SKM-1 treated with dmso at 0.1 percent for 144 hours (cell line): ENCODE measurements around the gene SPAG16.
A peak's percentile ranks its signal among the peaks of the same experiment; 100 is the strongest.
"Not testable (repeated sequence)": the region's sequence is repeated elsewhere in the genome, so short reads cannot be mapped to it uniquely, and the experiment has no call there.

ENCODE experiments used
- DNase-seq: peaks from one replicate; lab custom pipeline; 2025; ENCODE audit not compliant: unreplicated experiment; lab: John Stamatoyannopoulos, UW

SPAG16 gene

DNA sequence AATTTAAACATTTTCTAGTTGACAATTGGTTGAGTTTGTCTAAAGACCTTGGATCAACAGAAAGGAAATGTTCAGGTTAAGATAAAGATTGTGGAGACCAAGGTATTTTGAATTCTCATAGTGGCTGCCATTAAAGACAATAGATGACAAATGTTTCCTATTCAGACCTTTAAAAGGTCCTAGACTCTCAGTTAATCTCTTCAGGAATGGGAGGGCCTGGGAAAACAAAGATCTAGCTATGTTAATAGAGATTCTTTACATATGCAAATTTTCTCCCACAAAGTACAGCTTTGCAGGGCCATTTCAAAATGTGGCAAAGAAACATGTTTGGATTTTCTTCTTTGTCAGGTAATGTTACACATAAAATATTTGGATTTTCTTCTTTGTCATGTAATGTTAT lies 403.9 kb downstream of the SPAG16 start:
- DNase-seq, result no peak

DNA sequence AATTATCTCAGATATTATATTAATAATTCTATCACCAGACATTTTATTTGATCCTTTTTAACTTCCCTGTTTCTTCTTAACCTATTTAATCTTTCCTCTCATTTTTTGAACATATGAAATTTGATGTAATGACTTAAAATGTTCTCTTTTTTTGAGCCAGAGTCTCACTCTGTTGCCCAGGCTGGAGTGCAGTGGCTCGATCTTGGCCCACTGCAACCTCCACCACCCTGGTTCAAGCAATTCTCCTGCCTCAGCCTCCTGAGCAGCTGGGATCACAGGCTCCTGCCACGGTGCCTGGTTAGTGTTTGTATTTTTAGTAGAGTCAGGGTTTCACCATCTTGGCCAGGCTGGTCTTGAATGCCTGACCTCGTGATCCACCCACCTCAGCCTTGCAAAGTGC lies 404.6 kb downstream of the SPAG16 start:
- DNase-seq, result not testable (repeated sequence)

DNA sequence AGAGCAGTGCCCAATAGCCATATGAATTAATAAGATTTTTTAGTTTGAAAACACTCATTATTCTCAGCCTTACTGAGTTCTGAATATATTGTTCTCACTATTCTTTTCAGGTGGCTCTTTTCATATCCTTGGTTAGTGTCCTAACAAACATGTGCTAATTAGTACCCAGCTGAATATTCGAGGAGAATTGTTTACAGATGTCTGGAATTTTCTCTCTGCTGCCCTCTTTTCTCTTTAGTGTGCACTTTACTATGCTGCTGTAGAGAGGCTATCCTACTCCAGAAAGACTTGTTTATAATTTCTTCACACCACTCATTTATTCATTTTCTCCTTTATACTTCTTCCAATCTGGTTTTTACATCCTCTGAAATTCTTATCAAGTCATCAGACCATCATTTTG lies 405.3 kb downstream of the SPAG16 start:
- no peak for DNase-seq

DNA sequence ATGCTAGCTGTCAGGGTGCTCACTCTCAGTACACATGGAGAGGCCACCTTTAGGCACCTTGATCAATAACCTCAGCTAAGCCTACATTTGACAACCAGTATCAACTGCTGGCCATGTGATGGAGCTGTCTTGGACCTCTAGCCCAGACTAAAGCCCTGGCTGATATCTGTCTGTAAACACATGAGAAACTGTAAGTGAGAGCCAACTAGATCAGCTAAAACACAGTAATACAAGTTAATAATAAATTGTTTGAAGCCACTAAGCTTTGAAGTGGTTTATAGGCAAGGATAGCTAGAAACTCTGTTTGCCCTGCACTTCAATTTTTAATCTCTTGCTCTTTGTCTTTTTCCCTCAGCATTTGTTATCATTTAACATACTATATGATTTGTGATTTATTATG lies 407.1 kb downstream of the SPAG16 start:
- DNase-seq, result no peak

DNA sequence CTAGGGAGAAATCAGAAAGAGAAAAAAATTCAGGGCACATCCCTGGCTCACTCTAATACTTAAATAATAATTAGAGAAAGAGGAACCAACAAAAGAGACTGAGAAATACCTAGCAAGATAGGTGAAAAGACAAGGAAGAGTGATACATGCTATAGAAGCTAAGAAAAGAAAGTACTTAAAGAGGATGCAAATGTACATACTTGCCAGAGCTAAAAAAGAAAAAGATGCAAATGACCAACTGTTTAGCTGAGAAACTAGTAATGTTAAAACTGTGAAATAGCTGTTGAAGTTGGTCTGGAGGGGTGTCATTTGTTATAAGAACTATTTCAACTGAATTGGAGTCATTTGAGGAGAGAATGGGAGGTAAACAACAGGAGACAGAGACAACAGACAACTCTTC lies 412.2 kb downstream of the SPAG16 start:
- DNase-seq, result no peak

DNA sequence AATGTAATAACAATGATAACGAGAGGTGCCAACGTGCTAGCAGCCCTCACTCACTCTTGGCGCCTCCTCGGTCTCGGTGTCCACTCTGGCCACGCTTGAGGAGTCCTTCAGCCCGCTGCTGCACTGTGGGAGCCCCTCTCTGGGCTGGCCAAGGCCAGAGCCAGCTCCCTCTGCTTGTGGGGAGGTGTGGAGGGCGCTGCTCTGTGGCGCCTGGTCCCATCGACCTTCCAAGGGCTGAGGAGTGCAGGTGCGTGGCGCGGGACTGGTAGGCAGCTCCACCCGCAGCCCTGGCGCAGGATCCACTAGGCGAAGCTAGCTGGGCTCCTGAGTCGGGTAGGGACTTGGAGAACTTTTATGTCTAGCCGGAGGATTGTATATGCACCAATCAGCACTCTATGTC lies 417.1 kb downstream of the SPAG16 start:
- DNase-seq, result not testable (repeated sequence)

DNA sequence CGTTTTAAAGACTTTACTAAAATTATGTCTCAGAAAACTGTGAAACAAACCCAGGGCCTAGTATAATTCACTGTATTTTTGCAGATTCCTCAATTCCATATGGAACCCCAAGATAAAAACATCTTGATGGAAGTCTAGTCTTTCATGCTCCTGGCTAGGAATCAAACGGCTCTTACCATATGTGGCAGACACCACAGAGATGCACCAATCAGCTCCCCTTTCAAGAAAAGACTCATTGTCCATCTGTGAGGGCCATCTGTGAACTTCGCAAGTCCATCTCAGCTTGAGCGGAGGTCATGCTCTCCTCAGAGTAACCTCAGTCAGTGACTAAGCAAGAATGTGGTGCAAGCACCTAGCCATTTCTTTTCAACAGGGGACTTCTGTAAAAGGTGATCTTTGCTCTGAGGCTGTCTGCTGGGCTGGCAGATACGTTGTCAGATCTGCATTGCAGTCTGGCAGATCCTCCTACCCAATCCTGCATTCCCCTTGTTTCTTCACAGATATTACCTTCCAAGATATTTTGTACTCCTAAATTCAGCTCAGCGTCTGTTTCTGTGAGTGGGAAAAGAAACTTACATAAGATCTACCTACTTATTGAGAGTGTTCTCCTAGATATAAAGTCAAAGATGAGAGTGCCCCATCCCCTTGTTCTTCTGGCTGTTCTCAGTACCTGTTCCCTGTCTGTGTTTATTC lies 419.3 kb downstream of the SPAG16 start:
- no peak for DNase-seq

DNA sequence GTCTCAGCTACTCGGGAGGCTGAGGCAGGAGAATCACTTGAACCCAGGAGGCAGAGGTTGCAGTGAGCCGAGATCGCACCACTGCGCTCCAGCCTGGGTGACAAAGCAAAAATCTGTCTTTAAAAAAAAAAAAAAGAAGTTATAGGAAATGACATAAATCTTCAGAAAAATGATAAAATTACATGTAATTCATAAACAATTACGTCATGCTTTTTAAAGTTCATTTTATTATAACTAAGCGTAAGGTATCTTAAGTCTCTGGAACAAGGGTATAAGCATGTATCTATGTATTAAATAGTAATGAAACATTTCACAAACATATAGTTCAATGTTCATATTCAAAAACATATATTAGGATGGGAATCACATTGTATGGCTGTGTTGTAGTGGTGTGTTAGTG lies 425.9 kb downstream of the SPAG16 start:
- no peak for DNase-seq

DNA sequence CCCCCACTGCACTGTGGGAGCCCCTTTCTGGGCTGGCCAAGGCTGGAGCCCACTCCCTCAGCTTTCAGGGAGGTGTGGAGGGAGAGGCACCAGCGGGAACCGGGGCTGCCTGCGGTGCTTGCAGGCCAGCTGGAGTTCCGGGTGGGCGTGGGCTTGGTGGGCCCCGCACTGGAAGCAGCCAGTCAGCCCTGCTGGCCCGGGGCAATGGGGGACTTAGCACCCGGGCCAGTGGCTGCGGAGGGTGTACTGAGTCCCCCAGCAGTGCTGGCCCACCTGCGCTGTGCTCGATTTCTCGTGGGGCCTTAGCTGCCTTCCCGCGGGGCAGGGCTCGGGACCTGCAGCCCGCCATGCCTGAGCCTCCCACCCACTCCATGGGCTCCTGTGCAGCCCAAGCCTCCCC lies 434.1 kb downstream of the SPAG16 start:
- DNase-seq, result not testable (repeated sequence)

DNA sequence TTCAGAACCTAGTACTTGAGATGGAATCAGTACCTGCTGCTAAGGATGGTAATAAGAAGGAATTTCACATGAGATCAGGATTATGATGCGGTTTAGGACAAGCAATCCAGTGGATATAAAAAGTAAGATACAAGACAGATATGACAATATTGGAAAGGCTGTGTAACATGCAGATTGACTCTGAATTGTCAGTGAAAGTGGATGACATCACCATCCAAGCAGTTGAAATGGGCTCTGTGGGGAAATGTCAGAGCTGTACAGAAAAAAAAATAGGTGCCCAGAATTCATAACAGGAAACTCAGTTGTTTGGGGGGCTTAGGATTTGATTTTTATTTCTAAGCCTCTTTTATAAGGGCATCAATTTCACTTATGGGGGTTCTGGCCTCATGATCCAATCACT lies 438.3 kb downstream of the SPAG16 start:
- DNase-seq, result no peak

DNA sequence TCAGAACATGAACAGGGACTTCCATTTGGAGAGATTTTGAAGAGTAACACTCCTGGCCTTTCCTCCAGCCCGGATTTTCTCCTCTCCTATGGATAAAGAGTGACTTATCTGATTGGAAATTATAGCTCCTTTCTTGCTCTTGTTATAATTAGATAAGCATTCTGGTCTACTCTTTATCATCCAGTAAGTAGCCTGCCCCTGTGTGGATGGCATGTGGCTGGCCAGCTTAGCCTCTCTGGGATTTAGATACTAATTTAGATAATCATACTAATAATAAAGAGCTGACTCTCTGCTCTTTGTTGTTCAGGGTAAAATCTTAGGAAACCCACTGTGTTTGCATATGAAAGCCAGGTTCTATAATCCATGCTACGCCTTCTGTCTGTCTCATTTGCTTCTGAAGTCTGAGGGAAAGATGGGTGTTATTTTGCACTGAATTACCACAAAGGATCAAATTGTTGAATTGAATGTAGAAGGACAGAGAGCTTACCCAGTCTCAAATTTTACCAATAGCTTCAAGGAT lies 438.8 kb downstream of the SPAG16 start:
- no peak for DNase-seq

DNA sequence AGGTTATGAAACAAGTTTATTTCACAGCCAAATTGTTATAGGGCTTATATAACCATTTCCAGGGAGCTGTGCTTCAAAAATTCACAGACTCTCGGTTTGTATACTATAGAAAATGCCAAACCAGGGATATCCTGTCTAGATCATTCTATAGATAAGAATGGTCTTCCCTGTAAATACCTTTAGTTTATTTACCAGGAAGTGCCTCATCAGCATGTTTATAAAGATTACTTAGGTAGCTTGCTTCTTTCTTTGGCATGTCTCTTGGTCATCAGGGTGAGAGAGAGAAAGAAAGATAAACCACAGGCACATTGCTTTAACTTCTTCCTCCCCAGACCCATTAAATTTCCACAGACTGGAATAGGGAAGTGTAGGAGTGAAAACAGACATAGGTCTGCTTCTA lies 439.4 kb downstream of the SPAG16 start:
- DNase-seq, result peak; percentile 9

DNA sequence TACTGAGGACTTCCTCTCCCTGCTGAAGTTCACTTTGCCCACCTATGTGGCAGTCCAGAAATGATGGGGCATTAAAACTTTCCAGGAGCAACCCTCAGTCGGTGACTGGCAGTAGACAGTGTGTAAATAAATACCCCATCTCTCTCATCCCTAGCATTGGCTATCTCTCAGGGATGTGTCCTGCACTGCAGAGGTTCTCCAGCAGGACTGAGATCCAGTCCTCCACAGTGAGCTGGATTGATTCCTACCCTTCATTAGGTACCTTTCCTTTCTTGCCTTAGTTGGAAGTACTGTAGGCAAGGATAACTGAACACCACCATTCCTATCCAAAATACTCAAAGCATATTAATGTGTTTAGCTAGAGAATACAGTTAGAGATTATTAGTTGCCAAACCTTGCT lies 441.8 kb downstream of the SPAG16 start:
- no peak for DNase-seq

DNA sequence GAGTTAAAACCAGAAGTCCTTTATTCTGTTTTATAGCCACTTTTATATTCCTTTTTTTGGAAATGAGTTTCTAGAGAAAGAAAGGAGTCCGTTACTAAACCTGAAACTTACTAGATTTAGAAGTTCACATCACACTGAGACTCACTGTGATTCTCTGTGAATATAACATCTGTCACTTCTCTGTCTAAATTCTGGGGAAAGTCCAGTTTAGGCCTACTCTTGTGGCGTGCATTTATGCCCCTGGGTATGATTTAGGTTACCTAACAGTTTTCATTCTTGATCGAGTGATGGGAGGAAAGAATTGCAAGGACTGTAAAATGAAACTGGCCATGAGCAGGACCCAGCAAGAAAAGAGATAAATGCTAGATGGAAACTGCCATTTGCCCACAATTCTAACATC lies 449.6 kb downstream of the SPAG16 start:
- DNase-seq, result no peak

DNA sequence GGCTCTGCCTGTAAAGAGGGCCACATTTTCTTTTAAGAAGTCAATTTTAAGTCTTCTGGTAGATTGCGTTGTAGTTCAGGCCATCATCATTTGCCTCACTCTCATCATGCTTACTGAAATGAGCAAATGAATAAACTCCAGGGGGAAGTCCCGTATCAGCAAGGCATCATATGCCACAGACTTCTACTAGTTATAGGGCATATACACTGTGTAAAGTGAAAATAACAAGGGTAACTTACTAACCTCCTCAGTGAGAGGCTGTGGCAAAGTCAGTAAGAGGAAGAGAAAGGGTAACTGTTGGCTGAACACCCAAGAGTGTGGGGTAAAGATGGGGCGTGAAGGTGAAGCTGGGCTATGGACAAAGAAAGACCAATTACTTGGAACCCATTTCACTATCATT lies 456.2 kb downstream of the SPAG16 start:
- DNase-seq, result no peak

DNA sequence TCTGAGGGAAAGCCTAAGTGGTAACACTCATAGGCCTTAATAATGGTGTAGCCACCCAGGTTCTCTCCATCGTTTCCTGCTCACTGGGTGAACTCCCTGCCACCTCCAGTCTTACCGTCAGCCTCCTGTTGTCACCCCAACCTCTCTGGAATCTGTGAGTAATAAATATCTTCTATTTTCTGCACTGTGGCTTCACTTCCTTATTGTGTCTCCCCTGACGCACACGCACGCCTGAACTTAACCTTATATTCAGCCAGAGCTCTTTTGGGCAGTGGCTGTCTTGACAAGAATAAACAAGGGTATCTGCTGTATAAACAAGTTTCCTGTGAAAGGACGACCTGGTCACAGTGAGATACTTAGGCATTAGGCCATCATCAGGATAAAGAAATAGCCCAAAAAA lies 467.2 kb downstream of the SPAG16 start:
- DNase-seq, result no peak

DNA sequence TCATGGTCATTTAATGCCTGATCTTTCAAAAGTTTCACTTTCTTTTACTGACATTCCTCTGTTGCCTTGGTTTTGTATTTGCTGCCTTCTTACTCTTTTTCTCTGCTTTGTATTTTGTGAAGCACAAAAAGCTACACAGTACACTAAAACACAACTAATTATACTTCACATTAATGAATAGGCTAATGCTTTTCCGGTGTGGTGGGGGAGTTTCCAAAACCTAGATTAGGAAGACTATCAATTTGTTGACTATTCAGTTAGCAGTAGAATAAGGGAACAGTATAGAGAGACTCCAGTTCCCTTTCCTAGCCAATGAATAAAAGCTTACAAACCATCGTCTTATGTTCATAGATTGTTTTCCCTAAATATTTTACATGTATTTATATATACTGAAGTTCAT lies 468.3 kb downstream of the SPAG16 start:
- DNase-seq, result no peak

DNA sequence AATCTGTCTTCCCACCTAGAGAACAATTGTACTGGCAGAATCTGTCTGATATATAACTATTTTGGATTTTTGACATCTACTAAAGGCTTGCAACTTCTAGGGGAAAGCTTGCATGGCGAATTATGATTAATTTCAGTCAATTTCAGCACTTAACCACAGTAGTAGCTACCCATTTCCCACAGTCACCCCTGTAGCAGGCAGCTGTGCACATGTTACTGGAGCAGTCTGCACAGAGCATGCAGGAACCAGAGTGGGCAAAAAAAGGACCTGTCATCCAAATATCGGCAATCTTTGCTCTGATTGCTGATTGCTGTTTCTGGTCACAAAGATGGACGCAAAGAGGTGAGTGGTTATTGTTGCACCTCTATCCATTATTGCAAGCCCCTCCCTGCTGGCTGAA lies 473.3 kb downstream of the SPAG16 start:
- no peak for DNase-seq

DNA sequence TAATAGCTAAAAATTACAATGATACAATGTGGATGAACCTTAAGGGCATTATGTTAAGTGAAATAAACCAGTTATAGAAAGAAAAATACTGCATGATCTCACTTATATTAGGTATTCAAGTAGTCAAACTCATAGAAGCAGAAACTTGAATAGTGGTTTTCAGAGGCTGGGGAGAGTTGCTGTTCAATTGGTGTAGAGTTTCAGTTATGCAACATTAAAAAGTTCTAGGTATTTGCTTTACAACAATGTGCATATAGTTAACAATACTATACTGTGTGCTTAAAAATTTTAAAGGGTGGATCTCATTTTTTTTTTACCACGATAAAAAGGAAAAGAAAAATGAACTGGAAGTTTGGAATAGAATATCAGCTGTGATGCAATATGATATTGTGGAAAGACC lies 479.1 kb downstream of the SPAG16 start:
- DNase-seq, result no peak

DNA sequence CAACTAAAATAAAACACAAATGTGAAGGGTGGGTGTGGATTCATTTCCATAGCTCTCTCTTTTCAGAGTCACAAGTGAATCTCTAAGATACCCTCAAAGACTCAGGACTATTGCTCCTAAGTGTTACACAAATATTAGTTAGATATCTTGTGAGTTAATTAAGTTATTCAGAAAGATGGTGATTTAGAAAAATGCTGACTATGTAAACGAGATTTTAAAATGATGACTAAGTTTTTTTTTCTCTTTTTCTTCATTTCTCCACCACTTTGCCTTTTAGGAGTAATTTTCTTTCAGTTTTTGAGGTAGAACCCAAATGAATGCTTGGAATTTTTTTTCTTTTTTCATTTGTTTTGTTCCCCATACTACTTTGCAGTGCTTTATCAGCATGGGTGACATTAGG lies 479.7 kb downstream of the SPAG16 start:
- no peak for DNase-seq

DNA sequence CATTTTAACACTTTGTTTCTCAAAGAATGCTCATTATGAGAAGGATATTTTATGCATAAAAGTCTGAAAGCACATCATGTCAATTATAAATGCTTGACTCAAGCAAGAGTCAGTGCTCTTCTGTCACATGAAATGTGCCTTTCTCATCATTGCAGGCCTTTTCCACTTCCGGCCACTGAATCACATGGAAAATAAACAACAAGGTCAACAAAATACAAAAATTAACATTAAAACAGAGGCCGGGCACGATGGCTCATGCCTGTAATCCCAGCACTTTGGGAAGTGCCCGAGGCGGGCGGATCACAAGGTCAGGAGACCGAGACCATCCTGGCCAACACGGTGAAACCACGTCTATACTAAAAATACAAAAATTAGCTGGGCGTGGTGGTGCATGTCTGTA lies 480.6 kb downstream of the SPAG16 start:
- DNase-seq, result no peak

DNA sequence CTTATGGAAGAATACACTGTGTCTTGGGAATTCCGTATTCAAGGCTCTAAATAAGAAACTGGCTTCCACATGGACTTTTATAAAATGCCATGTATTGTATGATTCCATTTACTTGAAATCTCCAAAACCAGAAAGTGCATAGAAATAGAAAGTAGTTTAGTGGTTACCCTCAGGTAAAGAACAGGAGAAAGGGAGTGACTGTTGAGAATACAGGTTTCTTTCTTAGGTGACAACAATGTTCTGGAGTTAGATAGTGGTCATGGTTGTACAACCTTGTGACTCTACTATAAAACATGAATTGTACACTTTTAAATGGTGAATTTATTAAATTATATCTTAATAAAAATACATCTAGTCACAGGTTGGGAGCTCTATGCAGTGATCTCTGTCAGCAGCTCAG lies 481.8 kb downstream of the SPAG16 start:
- DNase-seq, result no peak

DNA sequence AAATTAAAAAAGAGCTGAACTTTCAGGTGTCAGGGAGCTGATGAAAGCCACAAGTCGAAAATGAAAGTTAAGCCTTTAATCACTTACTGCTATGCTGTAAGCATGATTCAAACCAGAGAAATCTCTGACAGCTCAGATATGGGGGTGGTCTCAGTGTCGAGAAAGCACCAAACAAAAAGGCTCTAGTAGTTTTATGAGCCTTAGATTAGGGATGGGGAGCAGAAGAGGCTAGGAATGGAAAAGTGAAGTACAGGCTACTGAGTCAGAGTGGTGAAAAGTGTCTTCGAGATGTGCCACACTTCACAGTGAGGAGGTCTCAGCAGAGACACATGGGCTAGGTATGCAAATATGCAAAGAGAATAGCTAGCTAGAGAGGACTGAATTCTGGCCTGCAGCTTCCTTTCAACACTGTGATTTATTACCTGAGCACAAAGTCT lies 482.2 kb downstream of the SPAG16 start:
- DNase-seq, result no peak
